ENCODE data around the gene KCNB1.
"Not testable (repeated sequence)": the region's sequence is repeated elsewhere in the genome, so short reads cannot be mapped to it uniquely, and the experiment has no call there.

KCNB1 gene

GRCh38 chr20:49419785-49420184 is 62.7 kb downstream of the KCNB1 start:
- no peak for ATAC-seq (replicated peaks; ENCODE audit: extremely low read depth, poor library complexity, severe bottlenecking)
- Mint-ChIP-seq H3K27ac (ENCODE audit: low read depth) (no peak overlapping the region), H3K4me1 (no peaks in the 10 kb centered on the region), H3K27me3 (peaks cover 63% of the 10 kb centered on the region), H3K9me3 (no peaks in the 10 kb centered on the region), H3K36me3 (ENCODE audit: insufficient read depth) (no peaks in the 10 kb centered on the region), H3K4me3 (no peak overlapping the region)
- DNase-seq (ENCODE audit: low spot score in 2 of 2): no peak

- DNase-seq (ENCODE audit: low spot score in 2 of 2) (no peak), ATAC-seq (replicated peaks; ENCODE audit: extremely low read depth, poor library complexity, severe bottlenecking) (no peak)
- H3K36me3 Mint-ChIP-seq (ENCODE audit: insufficient read depth): no peaks in the 10 kb centered on the region
- peaks cover 63% of the 10 kb centered on the region for H3K27me3 Mint-ChIP-seq
- H3K27ac Mint-ChIP-seq (ENCODE audit: low read depth): no peak overlapping the region
- H3K4me3 Mint-ChIP-seq: no peak overlapping the region
- H3K4me1 Mint-ChIP-seq: no peaks in the 10 kb centered on the region
- no peaks in the 10 kb centered on the region for H3K9me3 Mint-ChIP-seq
These were observed 63.7 kb downstream of the KCNB1 start for GRCh38 chr20:49418809-49419208.

- no peak overlapping the region for H3K4me3 Mint-ChIP-seq
- DNase-seq (ENCODE audit: low spot score in 2 of 2) (no peak), ATAC-seq (replicated peaks; ENCODE audit: extremely low read depth, poor library complexity, severe bottlenecking) (no peak)
- peaks cover 63% of the 10 kb centered on the region for H3K27me3 Mint-ChIP-seq
- no peak overlapping the region for H3K27ac Mint-ChIP-seq (ENCODE audit: low read depth)
- no peaks in the 10 kb centered on the region for H3K4me1 Mint-ChIP-seq
- H3K9me3 Mint-ChIP-seq: no peaks in the 10 kb centered on the region
- no peaks in the 10 kb centered on the region for H3K36me3 Mint-ChIP-seq (ENCODE audit: insufficient read depth)
These were observed 64.5 kb downstream of the KCNB1 start for GRCh38 chr20:49417843-49418555.

GRCh38 chr20:49415668-49416044 is 66.8 kb downstream of the KCNB1 start:
- Mint-ChIP-seq H3K36me3 (ENCODE audit: insufficient read depth) (no peaks in the 10 kb centered on the region), H3K27ac (ENCODE audit: low read depth) (no peak overlapping the region), H3K4me3 (no peak overlapping the region), H3K27me3 (peaks cover 67% of the 10 kb centered on the region), H3K9me3 (no peaks in the 10 kb centered on the region), H3K4me1 (no peaks in the 10 kb centered on the region)
- DNase-seq (ENCODE audit: low spot score in 2 of 2) (no peak), ATAC-seq (replicated peaks; ENCODE audit: extremely low read depth, poor library complexity, severe bottlenecking) (no peak)

GRCh38 chr20:49415005-49415667 is 67.3 kb downstream of the KCNB1 start:
- no peak for DNase-seq (ENCODE audit: low spot score in 2 of 2)
- Mint-ChIP-seq H3K9me3 (no peaks in the 10 kb centered on the region), H3K4me1 (no peaks in the 10 kb centered on the region), H3K4me3 (no peak overlapping the region), H3K27me3 (peaks cover 63% of the 10 kb centered on the region), H3K36me3 (ENCODE audit: insufficient read depth) (no peaks in the 10 kb centered on the region), H3K27ac (ENCODE audit: low read depth) (no peak overlapping the region)
- no peak for ATAC-seq (replicated peaks; ENCODE audit: extremely low read depth, poor library complexity, severe bottlenecking)

GRCh38 chr20:49413677-49414076 is 68.8 kb downstream of the KCNB1 start:
- H3K4me1 Mint-ChIP-seq: no peaks in the 10 kb centered on the region
- H3K9me3 Mint-ChIP-seq: no peaks in the 10 kb centered on the region
- ATAC-seq (replicated peaks; ENCODE audit: extremely low read depth, poor library complexity, severe bottlenecking) (no peak), DNase-seq (ENCODE audit: low spot score in 2 of 2) (no peak)
- H3K36me3 Mint-ChIP-seq (ENCODE audit: insufficient read depth): no peaks in the 10 kb centered on the region
- no peak overlapping the region for H3K4me3 Mint-ChIP-seq
- H3K27ac Mint-ChIP-seq (ENCODE audit: low read depth): no peak overlapping the region
- peaks cover 70% of the 10 kb centered on the region for H3K27me3 Mint-ChIP-seq

GRCh38 chr20:49412953-49413352 is 69.5 kb downstream of the KCNB1 start:
- Mint-ChIP-seq H3K27ac (ENCODE audit: low read depth) (no peak overlapping the region), H3K9me3 (no peaks in the 10 kb centered on the region), H3K36me3 (ENCODE audit: insufficient read depth) (no peaks in the 10 kb centered on the region), H3K27me3 (peaks cover 77% of the 10 kb centered on the region), H3K4me3 (no peak overlapping the region), H3K4me1 (no peaks in the 10 kb centered on the region)
- no peak for ATAC-seq (replicated peaks; ENCODE audit: extremely low read depth, poor library complexity, severe bottlenecking)
- no peak for DNase-seq (ENCODE audit: low spot score in 2 of 2)

- Mint-ChIP-seq H3K27me3 (peaks cover 70% of the 10 kb centered on the region), H3K4me3 (no peak overlapping the region), H3K27ac (ENCODE audit: low read depth) (no peak overlapping the region), H3K36me3 (ENCODE audit: insufficient read depth) (no peaks in the 10 kb centered on the region), H3K4me1 (no peaks in the 10 kb centered on the region), H3K9me3 (no peaks in the 10 kb centered on the region)
- no peak for ATAC-seq (replicated peaks; ENCODE audit: extremely low read depth, poor library complexity, severe bottlenecking)
- DNase-seq (ENCODE audit: low spot score in 2 of 2): no peak
These were observed 70.2 kb downstream of the KCNB1 start for GRCh38 chr20:49412254-49412653.

GRCh38 chr20:49411221-49411925 is 71.1 kb downstream of the KCNB1 start:
- H3K4me3 Mint-ChIP-seq: no peak overlapping the region
- no peaks in the 10 kb centered on the region for H3K4me1 Mint-ChIP-seq
- ATAC-seq (replicated peaks; ENCODE audit: extremely low read depth, poor library complexity, severe bottlenecking) (no peak), DNase-seq (ENCODE audit: low spot score in 2 of 2) (no peak)
- no peaks in the 10 kb centered on the region for H3K36me3 Mint-ChIP-seq (ENCODE audit: insufficient read depth)
- H3K27me3 Mint-ChIP-seq: peaks cover 61% of the 10 kb centered on the region
- H3K9me3 Mint-ChIP-seq: no peaks in the 10 kb centered on the region
- no peak overlapping the region for H3K27ac Mint-ChIP-seq (ENCODE audit: low read depth)

GRCh38 chr20:49409975-49410621 is 72.4 kb downstream of the KCNB1 start:
- not testable (repeated sequence) for H3K4me3 Mint-ChIP-seq; DNase-seq (ENCODE audit: low spot score in 2 of 2); H3K27ac Mint-ChIP-seq (ENCODE audit: low read depth); ATAC-seq (replicated peaks; ENCODE audit: extremely low read depth, poor library complexity, severe bottlenecking); H3K9me3 Mint-ChIP-seq; H3K4me1 Mint-ChIP-seq; H3K36me3 Mint-ChIP-seq (ENCODE audit: insufficient read depth)
- H3K27me3 Mint-ChIP-seq: peaks cover 48% of the 10 kb centered on the region

GRCh38 chr20:49409302-49409974 is 73.0 kb downstream of the KCNB1 start:
- Mint-ChIP-seq H3K9me3 (no peaks in the 10 kb centered on the region), H3K4me1 (no peaks in the 10 kb centered on the region), H3K27me3 (peaks cover 43% of the 10 kb centered on the region), H3K36me3 (ENCODE audit: insufficient read depth) (no peaks in the 10 kb centered on the region), H3K4me3 (no peak overlapping the region), H3K27ac (ENCODE audit: low read depth) (no peak overlapping the region)
- ATAC-seq (replicated peaks; ENCODE audit: extremely low read depth, poor library complexity, severe bottlenecking) (no peak), DNase-seq (ENCODE audit: low spot score in 2 of 2) (no peak)

- Mint-ChIP-seq H3K36me3 (ENCODE audit: insufficient read depth) (no peaks in the 10 kb centered on the region), H3K27ac (ENCODE audit: low read depth) (no peak overlapping the region), H3K4me1 (no peaks in the 10 kb centered on the region), H3K9me3 (no peaks in the 10 kb centered on the region), H3K27me3 (peaks cover 37% of the 10 kb centered on the region), H3K4me3 (no peak overlapping the region)
- ATAC-seq (replicated peaks; ENCODE audit: extremely low read depth, poor library complexity, severe bottlenecking) (no peak), DNase-seq (ENCODE audit: low spot score in 2 of 2) (no peak)
These were observed 73.9 kb downstream of the KCNB1 start for GRCh38 chr20:49408509-49409104.
